HG02885 (cell line): ENCODE results near the gene NEK6.

ENCODE experiments used
- ATAC-seq: cut with Tn5 transposase; IDR thresholded peaks from one replicate; pipeline ENCODE4 v1.9.1; 2021; ENCODE audit warnings: mild to moderate bottlenecking; ENCODE audit not compliant: unreplicated experiment, poor library complexity

The NEK6 gene

GRCh38 chr9:124273427-124274160 lies 15.8 kb downstream of the NEK6 start:
- no peak for ATAC-seq

- ATAC-seq: no peak
Measured at GRCh38 chr9:124274226-124274625, 16.5 kb downstream of the NEK6 start.

GRCh38 chr9:124274738-124275137 lies 17.0 kb downstream of the NEK6 start:
- ATAC-seq: no peak

GRCh38 chr9:124277420-124277819 lies 19.7 kb downstream of the NEK6 start:
- no peak for ATAC-seq

GRCh38 chr9:124278054-124278540 lies 20.3 kb downstream of the NEK6 start:
- no peak for ATAC-seq

- ATAC-seq: no peak
Measured at GRCh38 chr9:124279531-124280175, 21.9 kb downstream of the NEK6 start.

GRCh38 chr9:124280176-124280691 lies 22.5 kb downstream of the NEK6 start:
- no peak for ATAC-seq

- ATAC-seq: no peak
Measured at GRCh38 chr9:124281931-124282371, 24.2 kb downstream of the NEK6 start.

GRCh38 chr9:124282442-124283227 lies 24.9 kb downstream of the NEK6 start:
- ATAC-seq: no peak

GRCh38 chr9:124283228-124283814 lies 25.6 kb downstream of the NEK6 start:
- no peak for ATAC-seq

- no peak for ATAC-seq
Measured at GRCh38 chr9:124284237-124284831, 26.6 kb downstream of the NEK6 start.

GRCh38 chr9:124284940-124285441 lies 27.2 kb downstream of the NEK6 start:
- no peak for ATAC-seq

- ATAC-seq: no peak
Measured at GRCh38 chr9:124285490-124285889, 27.7 kb downstream of the NEK6 start.

GRCh38 chr9:124285903-124286291 lies 28.1 kb downstream of the NEK6 start:
- peak; percentile 37 for ATAC-seq

GRCh38 chr9:124286292-124286931 lies 28.7 kb downstream of the NEK6 start:
- ATAC-seq: peak; percentile 52

GRCh38 chr9:124290053-124290591 lies 32.4 kb downstream of the NEK6 start:
- no peak for ATAC-seq

- ATAC-seq: no peak
Measured at GRCh38 chr9:124290743-124291554, 33.2 kb downstream of the NEK6 start.

GRCh38 chr9:124291801-124292396 lies 34.1 kb downstream of the NEK6 start:
- peak; percentile 49 for ATAC-seq
